Stimulated activated CD8-positive, alpha-beta memory T cell treated with anti-CD3 and anti-CD28 coated beads, Interleukin-12 subunit alpha, Interleukin-12 subunit beta, amount 100 ng/mL, for 4 hours (primary cell): Measurements from ENCODE around the gene BCL2L13.
"Not testable (repeated sequence)": the region's sequence is repeated elsewhere in the genome, so short reads cannot be mapped to it uniquely, and the experiment has no call there.

ENCODE experiments used
- DNase-seq: peaks from one replicate; pipeline ENCODE4 v3.0.0-alpha.2; 2020; ENCODE audit warnings: low read depth

Gene BCL2L13

GRCh38 chr22:17764852-17765251 lies 126.3 kb downstream of the BCL2L13 start:
- DNase-seq, result not testable (repeated sequence)

DNA sequence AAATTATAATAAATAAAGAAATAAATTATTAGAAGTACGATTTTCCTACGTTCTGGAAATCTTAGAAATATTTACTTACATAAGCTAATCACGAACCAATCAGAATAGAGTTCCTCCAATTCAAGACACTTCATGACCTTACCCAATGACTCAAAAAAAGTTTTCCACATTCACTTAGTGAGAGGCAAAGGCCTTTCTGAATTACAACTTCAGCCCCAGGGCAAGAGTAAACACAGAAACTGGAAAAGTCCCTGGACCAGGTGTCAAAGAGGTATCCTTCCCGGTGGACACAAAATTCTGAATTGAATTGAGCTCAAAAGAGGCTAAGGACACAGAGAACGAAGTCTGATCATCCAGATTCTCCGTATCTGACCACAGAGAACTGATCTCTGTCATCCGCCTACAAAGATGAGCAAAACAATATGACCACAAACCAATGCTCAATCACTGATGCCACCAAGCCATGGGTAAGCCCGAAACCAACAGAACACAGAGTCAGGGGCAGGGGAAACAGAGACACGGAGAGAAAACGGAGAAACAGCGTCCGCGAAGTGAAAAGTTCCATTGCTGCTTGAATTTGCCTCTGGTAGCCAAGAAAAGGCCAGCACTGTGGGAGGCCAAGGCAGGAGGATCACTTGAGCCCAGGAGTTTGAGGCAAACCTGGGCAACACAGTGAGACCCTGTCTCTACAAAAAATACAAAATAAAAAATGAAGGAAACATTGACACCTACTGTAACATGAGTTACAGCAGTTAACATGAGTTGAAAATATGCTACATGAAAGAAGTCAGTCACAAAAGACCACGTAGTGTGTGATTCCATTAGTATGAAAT lies 128.9 kb downstream of the BCL2L13 start:
- DNase-seq, result no peak

- DNase-seq, result no peak
These were observed 130.6 kb downstream of the BCL2L13 start for GRCh38 chr22:17769013-17769715.

- DNase-seq, result no peak
These were observed 131.1 kb downstream of the BCL2L13 start for GRCh38 chr22:17769716-17770082.

DNA sequence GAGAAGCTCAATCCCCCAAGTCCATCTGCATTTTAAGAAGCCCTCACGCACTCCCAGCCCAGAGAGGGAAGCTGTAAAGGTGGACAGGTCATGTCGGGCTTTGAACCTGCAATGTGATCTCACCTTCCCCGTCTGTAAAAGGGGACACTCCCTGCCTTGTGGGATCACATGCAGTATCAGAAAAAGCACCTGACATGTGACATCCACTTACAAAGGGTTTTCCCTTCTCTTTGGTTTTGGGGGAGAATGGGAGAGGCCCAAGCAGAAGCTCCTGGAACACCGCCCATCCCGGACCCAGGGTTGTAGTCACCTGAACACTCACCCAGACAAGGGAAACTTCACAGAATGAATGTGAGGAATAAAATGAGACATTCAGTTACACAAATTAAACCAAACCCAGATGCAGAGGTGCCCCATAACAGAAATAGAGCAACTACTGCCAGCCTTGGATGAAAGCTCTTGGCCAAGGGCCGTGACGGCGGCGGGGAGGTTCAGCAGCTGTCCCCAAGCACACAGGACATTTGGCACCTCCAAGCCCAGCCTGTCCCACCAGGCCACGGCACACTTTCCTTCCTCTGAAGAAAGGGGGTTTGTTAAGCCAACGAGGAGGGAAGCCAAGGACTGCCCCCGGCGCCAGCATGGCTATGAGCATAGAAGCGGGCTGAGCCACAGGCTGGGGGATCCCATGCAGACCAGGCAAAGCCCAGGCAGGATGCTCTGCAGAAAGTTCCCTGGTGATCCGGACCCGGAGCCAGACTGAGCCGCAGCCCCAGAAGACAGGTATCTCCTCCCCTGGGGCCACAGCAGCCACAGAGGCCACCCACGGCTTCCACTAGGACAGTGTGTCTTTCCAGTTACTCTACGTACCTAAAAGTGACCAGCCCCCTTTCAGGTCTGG lies 131.9 kb downstream of the BCL2L13 start:
- DNase-seq, result no peak

DNA sequence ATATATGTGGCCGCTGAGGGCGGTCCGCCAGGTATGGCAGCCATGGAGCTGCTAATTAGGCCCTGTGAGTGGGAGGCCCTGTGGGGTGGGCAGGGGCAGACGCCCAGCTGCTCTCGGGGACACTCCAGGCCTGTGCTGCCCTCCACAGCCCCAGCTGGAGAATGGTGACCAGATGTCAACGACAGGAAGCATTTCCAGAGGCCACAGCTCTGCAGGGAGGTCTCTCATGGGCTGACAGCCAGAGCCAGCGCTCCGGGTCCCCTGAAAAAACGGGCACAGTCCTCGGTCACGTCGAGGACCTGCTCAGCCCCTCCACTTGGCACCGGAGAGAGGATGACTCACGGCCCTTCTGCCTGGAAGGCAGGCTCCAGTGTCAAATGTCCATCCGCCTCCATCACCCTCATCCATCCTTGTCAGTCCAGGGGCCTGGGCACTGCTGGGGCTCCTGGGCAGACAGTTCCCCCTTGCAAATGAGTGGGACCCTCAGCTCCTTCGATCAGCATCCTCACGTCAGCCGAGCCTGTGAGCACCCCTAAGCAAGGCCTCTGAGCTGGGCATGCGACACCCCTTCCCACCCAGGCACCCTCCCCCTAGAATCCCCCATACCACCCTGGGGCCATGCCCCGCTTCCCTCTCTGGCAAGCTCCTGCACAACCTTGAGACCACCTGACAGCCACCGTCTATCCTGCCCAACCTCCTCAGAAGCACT lies 133.8 kb downstream of the BCL2L13 start:
- DNase-seq, result no peak

GRCh38 chr22:17772958-17773605 lies 134.5 kb downstream of the BCL2L13 start:
- no peak for DNase-seq

DNA sequence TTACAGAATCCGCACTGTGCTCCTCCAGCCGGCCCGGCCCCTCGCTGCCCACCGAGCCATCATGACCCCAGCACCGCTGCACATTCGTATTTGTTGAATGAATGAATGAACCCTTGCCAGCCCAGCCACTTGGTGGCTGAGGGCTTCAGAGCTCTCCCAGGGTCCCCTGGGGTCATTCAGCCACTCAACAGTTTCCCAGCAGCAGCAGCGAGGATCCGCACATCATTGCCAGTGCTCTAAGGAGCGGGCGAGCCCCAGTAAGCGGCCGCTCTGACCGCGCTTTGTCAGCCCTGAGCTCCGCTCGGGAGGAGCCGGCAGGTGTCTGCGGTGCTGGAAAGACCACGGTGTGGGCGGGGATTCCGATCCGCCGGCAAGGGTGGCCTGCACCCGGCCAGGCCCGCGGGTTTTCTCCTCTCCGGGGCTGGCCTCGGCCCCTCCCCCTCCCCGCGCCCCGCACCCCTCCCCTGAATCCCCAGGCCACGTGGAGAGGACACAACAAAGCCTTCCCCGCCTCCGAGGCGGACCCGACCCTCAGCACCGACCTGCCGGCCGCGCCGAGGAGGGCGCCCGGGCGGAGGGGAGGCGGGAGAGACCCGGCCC lies 135.1 kb downstream of the BCL2L13 start:
- DNase-seq, result peak; percentile 59

DNA sequence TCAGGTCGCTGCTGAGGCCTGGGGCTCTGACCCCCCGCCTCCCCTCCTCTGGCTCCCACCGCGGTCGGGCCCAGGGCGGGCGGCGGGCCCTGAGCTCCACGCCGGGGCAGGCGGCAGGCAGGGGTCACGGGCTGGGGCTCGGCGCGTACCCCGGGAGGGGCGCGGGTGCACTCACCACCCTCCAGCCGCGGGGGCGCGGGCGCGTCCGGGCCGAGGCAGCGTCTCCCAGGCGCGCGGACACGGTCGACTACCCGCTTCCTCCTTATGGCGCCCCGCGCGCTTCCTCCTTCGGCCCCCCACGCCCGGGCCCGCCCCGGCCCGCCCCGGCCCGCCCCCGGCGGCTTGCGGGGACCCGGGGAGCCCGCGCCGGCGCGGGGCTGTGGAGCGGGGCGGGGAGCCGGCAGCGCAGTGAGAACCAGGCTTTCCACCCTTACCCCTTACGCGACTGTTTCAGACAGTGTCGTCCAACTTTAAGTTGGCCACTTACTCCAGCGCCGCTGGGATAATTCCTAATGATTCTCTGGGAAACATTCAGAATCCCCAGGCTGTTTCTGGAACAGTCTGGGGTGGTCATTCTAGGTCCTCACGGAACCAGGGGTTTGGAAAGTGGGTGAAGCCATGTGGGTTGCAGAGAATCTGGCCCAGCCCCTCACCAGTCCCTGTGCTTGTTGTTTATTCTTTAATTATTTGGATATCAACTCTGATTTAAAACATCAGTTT lies 135.8 kb downstream of the BCL2L13 start, which contains the start of gene BID:
Gene BID (minus strand): TSS at position 264 of the 720 bp plus-strand sequence. CDS start 24,353 bp downstream, outside the sequence.
- DNase-seq, result no peak

DNA sequence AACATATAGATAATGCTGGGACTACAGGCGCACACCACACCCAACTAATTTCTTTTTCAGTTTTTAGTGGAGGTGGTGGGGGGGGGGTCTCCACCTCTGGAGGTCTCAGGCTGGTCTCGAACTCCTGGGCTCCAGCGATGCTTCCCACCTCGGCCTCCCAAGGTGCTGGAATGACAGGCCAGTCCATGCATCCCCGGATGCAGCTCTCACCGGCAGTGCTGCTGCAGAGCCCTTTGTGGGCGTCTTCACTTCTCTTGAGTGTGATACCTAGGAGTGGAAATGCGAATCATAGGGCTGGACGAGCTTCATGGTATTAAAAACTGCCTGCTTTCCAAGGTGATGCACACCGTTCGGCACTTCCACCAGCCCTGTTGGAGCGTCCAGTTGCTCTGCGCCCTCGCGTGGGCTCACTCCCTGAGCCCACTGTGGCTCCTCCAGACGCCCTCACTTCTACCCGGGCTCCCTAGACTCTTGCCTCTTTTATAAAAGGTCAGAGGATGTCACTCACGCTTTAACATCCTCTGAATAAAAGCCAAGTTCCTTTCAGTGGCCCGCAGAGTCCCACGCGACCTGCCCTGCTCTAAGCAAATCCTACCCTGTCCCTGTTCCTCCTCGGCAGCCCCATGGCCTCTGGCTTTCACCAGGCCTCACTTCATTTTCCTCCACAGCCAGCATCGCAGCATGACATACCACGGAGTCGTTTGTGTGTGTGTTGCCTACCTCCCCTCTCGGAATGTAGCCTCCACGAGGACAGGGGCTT lies 136.5 kb downstream of the BCL2L13 start:
- no peak for DNase-seq

DNA sequence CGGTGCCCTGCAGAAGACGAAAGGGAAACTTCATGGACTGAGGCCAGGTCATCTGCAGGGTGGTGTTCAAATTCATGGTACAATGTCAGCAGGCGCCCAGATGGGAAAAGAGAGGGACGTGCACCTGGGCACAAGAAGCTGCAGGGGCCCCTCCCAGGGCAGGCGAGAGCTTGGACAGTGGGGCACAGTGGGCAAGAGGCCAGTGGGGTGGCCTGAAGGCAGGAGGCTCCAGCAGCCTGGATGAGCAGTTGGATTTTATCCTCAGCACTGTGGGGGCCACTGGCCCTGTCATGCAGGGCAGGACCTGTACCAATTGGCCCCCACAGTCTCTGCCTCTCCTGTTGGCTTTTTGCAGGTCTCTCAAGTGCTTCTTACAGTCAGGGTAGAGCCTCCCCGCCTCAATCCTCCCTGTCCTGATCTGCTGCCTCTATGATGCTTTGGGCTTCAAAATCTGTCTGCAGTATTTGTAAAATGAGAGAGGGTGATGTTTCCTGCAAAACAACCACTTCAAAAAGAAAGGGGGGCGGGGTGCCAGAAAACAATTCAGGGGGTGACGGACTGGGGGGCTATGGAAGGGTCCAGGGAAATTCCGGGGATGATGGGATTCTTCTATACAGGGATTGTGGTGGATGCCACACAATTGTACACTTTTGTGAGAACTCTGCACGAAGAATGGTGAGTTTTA lies 137.4 kb downstream of the BCL2L13 start:
- DNase-seq, result no peak

DNA sequence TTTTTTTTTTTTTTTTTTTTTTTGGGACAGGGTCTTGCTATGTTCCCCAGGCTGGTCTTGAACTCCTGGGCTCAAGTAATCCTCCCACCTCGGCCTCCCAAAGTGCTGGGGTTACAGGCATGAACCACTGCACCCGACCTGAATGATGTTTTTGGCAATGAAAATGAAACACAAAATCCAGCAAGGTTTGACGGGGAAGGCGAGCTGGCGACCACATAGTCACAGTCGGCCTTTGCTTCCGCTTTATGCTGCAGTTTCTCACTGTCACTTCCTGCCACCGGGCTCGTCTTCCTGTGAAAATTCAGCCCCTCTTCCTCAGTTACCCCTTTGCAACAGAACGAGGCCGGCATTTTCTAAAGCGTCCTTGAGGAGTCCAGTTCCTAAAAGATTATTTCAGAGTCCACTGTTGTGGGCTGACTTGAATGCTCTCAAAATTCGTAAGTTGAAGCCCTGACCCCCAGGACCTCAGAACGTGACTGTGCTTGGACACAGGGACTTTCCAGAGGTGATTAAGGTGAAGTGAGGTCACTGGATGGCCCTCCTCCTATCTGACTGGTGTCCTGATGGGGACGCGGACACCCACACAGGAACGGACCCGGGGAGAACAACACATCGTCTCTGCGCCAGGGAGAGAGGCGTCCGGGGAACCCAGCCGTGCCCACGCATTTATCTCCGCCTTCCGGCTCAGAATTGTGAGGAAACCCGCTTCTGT lies 138.6 kb downstream of the BCL2L13 start:
- peak; percentile 58 for DNase-seq

GRCh38 chr22:17777717-17778044 lies 139.1 kb downstream of the BCL2L13 start:
- no peak for DNase-seq

DNA sequence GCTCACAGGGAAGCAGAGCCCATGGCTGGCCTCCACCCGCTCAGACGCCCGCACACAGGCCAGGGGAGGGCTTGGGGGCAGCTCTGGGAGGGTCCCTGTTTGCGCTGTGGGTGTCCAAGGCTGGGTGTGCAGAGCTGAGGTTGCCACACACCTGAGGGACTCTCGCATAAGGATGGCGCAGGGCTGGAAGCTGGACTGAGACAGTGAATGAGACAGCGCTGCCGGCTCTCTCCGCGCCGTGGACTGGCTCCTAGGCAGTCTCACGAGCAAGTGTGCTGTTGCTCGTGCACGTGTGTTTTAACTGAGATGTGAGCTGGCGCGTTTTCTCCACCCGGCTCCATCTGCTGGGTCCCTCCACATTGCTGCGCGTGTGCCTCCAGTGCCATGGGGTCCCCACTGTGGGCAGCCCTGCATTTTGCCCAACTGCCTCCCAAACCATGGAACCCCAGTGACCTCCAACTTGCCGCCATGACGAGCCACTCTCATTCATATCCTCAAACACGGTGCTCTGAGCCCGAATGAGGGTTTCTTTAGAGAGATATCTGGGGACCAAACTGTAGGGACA lies 139.9 kb downstream of the BCL2L13 start:
- no peak for DNase-seq

- DNase-seq, result no peak
These were observed 140.9 kb downstream of the BCL2L13 start for GRCh38 chr22:17779286-17780115.

DNA sequence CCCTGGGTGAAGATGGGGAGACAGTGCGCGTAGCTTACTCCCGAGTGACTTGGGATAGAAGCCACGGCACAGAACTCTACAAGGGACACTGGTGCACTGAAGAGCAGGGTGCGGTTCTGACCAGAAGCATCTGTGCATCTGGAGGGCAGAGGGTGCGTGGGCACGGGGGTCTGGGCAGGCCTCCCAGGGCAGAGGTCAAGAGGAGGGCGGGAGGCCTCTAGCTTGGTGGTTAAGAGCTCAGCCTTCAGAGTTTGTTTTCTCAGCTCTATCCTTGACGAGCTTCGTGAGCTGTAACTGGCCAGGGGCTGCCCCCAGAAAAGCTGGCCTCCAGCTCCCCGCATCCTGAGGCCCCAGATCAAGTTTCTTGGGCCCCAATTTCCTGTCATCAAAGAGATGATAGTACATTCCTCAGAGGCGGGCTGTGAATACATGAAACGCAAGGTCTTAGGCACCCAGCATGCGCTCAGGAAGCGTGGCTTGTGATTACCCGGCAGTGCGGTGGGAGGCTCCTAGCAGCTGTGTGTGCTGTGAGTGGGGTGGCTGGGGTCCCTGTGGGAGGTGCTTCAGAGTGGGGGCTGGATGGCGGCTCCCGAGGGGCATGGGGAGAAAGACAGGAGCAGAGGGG lies 141.7 kb downstream of the BCL2L13 start:
- no peak for DNase-seq
